HEK293T (cell line): ENCODE measurements around the gene RPAP2.

Experiments used
- ARNT ChIP-seq: fragments of 450-650 bp; IDR thresholded peaks from 2 replicates; pipeline ENCODE4 v1.6.1; 2017; ENCODE audit warnings: mild to moderate bottlenecking
- BHLHE40 ChIP-seq: fragments of 450-650 bp; IDR thresholded peaks from 2 replicates; pipeline ENCODE4 v1.6.1; 2016; ENCODE audit warnings: mild to moderate bottlenecking, moderate library complexity, borderline replicate concordance
- CTBP1 ChIP-seq: fragments of 450-650 bp; IDR thresholded peaks from 2 replicates; pipeline ENCODE4 v1.6.1; 2016; ENCODE audit warnings: borderline replicate concordance
- ELF4 ChIP-seq: fragments of 450-650 bp; IDR thresholded peaks from 2 replicates; pipeline ENCODE4 v1.6.1; 2017; ENCODE audit warnings: antibody characterized with exemption
- FOXA1 ChIP-seq: fragments of 450-650 bp; IDR thresholded peaks from 2 replicates; pipeline ENCODE4 v1.6.1; 2016; ENCODE audit warnings: mild to moderate bottlenecking
- FOXK2 ChIP-seq: fragments of 450-650 bp; IDR thresholded peaks from 2 replicates; pipeline ENCODE4 v1.6.1; 2016; ENCODE audit warnings: mild to moderate bottlenecking
- FOXM1 ChIP-seq: fragments of 450-650 bp; IDR thresholded peaks from 2 replicates; pipeline ENCODE4 v1.6.1; 2017; ENCODE audit warnings: mild to moderate bottlenecking, borderline replicate concordance
- HDGF ChIP-seq: fragments of 450-650 bp; IDR thresholded peaks from 2 replicates; pipeline ENCODE4 v1.6.1; 2017; ENCODE audit warnings: antibody characterized with exemption, borderline replicate concordance
- L3MBTL2 ChIP-seq: fragments of 450-650 bp; conservative IDR thresholded peaks from 2 replicates; pipeline ENCODE4 v1.6.1; 2016; ENCODE audit warnings: mild to moderate bottlenecking
- LEF1 ChIP-seq: fragments of 450-650 bp; IDR thresholded peaks from 2 replicates; pipeline ENCODE4 v1.6.1; 2017; ENCODE audit warnings: mild to moderate bottlenecking, borderline replicate concordance
- SP1 ChIP-seq: fragments of 450-650 bp; IDR thresholded peaks from 2 replicates; pipeline ENCODE4 v1.6.1; 2017
- SUZ12 ChIP-seq: fragments of 450-650 bp; IDR thresholded peaks from 2 replicates; pipeline ENCODE4 v1.6.1; 2016; ENCODE audit warnings: mild to moderate bottlenecking
- ZNF384 ChIP-seq: fragments of 450-650 bp; IDR thresholded peaks from 2 replicates; pipeline ENCODE4 v1.6.1; 2016

DNA sequence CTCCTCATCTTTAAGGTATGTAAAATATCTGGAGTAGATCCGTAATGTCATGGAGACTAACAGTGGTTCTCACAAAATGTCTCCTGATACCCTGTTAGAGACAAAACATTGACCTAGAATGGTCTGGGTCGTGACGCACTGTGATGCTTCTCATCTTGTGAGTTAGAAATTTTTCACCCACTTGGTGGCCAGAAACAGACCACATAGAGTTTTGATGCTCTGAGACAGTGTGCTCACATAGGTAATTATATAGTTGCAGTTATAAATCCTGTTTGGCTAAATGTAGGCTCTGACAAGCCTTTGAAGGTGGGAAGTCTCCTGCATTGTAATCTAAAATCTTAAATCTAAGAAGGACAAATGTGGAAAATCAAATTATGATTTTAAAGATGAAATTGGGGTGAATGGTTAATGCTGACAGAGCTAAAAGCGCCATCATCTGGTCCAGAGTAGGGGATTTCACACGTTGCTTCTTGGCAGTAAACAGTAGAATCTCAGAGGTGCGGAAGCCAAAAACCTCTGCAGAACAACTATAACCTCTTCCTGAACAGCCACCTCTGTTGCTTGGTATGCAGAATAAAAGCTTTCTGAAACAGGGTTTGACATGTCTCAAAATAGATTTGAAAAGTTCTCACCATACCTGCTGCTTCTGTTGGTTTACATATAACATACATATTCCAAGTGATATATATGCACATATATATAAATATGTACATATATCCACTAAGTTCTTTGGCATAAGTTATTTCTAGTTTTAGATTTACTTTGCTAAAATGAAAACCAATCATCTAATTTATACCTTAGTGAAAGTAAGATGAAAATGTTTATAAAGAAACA, 17.1 kb downstream of the RPAP2 start:
- TF ChIP-seq FOXK2 (no peak), FOXM1 (no peak), BHLHE40 (no peak), ELF4 (no peak), SP1 (no peak), FOXA1 (no peak), ZNF384 (no peak), HDGF (no peak), L3MBTL2 (no peak), LEF1 (no peak), ARNT (no peak), CTBP1 (no peak), SUZ12 (no peak)
